T-helper 2 cell treated with Interferon-gamma antibody and Interleukin-4, amounts not matched to agents 5 μg/mL and 100 μg/mL, for 36 hours (primary cell): ENCODE measurements around the gene NAA38.
"Not testable (repeated sequence)": the region's sequence is repeated elsewhere in the genome, so short reads cannot be mapped to it uniquely, and the experiment has no call there.

Source experiments
- DNase-seq: peaks from one replicate; pipeline ENCODE4 v3.0.0; 2021; ENCODE audit warnings: low spot score
- H3K27ac Mint-ChIP-seq: one replicate; pipeline ENCODE4 v1.8.0; 2021; ENCODE audit warnings: mild to moderate bottlenecking, mixed read lengths
- H3K27me3 Mint-ChIP-seq: one replicate; pipeline ENCODE4 v1.8.0; 2021; ENCODE audit warnings: low read depth, mixed read lengths
- H3K36me3 Mint-ChIP-seq: one replicate; pipeline ENCODE4 v1.8.0; 2021; ENCODE audit warnings: low read depth, mixed read lengths
- H3K4me1 Mint-ChIP-seq: one replicate; pipeline ENCODE4 v1.8.0; 2021; ENCODE audit warnings: low read depth, mixed read lengths
- H3K4me3 Mint-ChIP-seq: one replicate; pipeline ENCODE4 v1.8.0; 2022; ENCODE audit warnings: mild to moderate bottlenecking, moderate library complexity, mixed read lengths
- H3K9me3 Mint-ChIP-seq: one replicate; pipeline ENCODE4 v1.8.0; 2021; ENCODE audit warnings: mixed read lengths

NAA38 gene

DNA sequence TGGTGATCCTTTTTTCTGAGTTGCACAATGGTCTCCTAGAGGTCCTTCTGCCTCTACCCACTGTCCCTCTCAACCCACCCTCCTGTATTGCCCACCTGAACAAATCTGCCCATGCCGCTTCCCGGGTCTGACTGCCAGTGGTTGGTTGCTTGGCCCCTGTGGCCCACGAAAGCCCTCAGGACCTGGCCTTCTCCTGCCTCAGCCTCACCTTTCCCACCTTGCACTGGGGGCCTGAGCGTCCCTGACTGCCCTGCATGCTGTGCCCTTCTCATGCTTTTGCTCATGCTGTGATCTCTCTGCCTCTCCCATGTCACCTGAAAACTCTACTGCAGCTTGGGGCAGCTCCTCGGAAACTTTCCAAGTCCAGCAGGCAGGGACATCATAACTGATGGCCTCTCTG is 37.1 kb downstream of the NAA38 start:
- Mint-ChIP-seq H3K36me3 (no peaks in the 10 kb centered on the region), H3K9me3 (no peaks in the 10 kb centered on the region), H3K27ac (no peak overlapping the region), H3K4me1 (peaks cover 2% of the 10 kb centered on the region), H3K4me3 (no peak overlapping the region), H3K27me3 (peaks cover 7% of the 10 kb centered on the region)
- no peak for DNase-seq

GRCh38 chr17:7818746-7819645 is 38.4 kb downstream of the NAA38 start:
- H3K36me3 Mint-ChIP-seq = no peaks in the 10 kb centered on the region
- no peaks in the 10 kb centered on the region for H3K4me1 Mint-ChIP-seq
- H3K9me3 Mint-ChIP-seq = no peaks in the 10 kb centered on the region
- peaks cover 1% of the 10 kb centered on the region for H3K27me3 Mint-ChIP-seq
- H3K4me3 Mint-ChIP-seq = no peak overlapping the region
- no peak for DNase-seq
- H3K27ac Mint-ChIP-seq = no peak overlapping the region

GRCh38 chr17:7818026-7818425 is 39.3 kb downstream of the NAA38 start:
- Mint-ChIP-seq H3K4me1 (no peaks in the 10 kb centered on the region), H3K27ac (no peak overlapping the region), H3K36me3 (no peaks in the 10 kb centered on the region), H3K9me3 (no peaks in the 10 kb centered on the region), H3K27me3 (no peaks in the 10 kb centered on the region), H3K4me3 (no peak overlapping the region)
- no peak for DNase-seq

DNA sequence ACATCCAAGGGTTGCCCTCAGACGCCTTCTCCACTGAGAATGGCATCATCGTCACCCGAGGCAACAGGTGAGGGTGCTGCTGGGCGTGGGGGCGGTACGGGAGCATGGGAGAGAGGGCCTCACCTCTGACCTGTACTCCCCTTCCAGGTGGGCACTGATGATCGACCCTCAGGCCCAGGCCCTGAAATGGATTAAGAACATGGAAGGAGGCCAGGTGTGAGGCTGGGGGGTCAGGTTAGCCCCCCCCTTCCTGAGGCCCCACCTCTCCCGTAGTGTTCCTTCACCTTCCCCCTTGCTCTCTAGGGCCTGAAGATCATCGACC is 39.8 kb downstream of the NAA38 start:
- no peak overlapping the region for H3K4me3 Mint-ChIP-seq
- no peak for DNase-seq
- no peaks in the 10 kb centered on the region for H3K4me1 Mint-ChIP-seq

DNA sequence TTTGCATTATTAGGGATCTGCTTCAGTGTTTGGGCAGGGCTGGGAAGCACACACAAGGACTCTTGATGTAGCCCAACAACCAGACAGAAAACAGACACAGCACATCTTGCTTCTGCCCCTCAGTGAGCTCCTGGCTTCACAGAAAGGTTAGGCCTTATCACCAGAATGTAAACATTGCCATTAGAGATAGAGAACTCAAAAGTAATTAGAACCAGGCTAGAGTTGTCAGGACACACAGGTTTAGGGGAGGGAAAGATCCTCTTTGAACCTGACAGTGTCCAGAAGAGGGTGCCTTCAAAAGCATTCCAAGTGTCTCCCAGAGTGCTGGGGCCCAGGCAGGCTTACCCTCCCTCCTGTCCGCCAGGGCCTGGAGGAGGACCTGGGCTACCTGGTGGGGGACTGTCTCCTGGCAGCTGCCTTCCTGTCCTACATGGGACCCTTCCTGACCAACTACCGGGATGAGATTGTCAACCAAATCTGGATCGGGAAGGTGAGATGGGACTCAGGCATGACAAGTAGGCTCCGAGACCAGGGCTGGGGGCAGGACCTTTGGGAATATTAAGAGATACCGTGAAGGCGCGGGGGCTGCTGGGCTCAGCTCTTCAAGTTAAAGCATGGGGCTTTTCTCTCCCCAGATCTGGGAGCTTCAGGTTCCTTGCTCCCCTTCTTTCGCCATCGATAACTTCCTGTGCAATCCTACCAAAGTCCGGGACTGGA is 40.3 kb downstream of the NAA38 start:
- Mint-ChIP-seq H3K36me3 (no peaks in the 10 kb centered on the region), H3K27me3 (no peaks in the 10 kb centered on the region), H3K4me3 (no peak overlapping the region), H3K9me3 (no peaks in the 10 kb centered on the region), H3K27ac (no peak overlapping the region), H3K4me1 (no peaks in the 10 kb centered on the region)
- no peak for DNase-seq

More for the DNA sequence above, 39.8 kb downstream of the NAA38 start:
- H3K36me3 Mint-ChIP-seq = no peaks in the 10 kb centered on the region
- H3K27ac Mint-ChIP-seq = no peak overlapping the region
- H3K27me3 Mint-ChIP-seq = no peaks in the 10 kb centered on the region
- H3K9me3 Mint-ChIP-seq = no peaks in the 10 kb centered on the region

DNA sequence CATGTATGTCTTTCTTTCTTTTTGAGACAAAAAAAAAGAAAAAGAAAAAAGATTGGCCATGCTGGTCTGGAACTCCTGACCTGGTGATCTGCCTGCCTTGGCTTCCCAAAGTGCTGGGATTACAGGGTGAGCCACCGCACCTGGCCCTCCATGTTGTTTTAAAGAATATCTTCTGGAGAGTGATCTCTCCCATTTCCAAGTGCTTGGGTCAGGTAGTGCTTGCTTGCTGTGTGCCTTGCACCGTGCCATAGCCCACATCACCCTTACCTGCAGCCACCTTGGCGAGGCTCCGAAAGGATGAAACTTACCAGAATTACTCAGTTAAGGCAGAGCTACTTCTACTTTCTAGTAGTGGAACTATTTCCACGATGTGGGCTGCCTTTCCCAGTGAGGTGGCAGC is 42.4 kb downstream of the NAA38 start:
- no peaks in the 10 kb centered on the region for H3K9me3 Mint-ChIP-seq

GRCh38 chr17:7811251-7811650 is 46.1 kb downstream of the NAA38 start:
- no peaks in the 10 kb centered on the region for H3K4me1 Mint-ChIP-seq
- H3K27me3 Mint-ChIP-seq = no peaks in the 10 kb centered on the region
- H3K27ac Mint-ChIP-seq = no peak overlapping the region
- H3K36me3 Mint-ChIP-seq = no peaks in the 10 kb centered on the region
- no peak overlapping the region for H3K4me3 Mint-ChIP-seq
- no peaks in the 10 kb centered on the region for H3K9me3 Mint-ChIP-seq
- no peak for DNase-seq

More for the DNA sequence above, 42.4 kb downstream of the NAA38 start:
- no peak for DNase-seq
- no peak overlapping the region for H3K27ac Mint-ChIP-seq
- no peaks in the 10 kb centered on the region for H3K27me3 Mint-ChIP-seq
- no peak overlapping the region for H3K4me3 Mint-ChIP-seq
- no peaks in the 10 kb centered on the region for H3K4me1 Mint-ChIP-seq
- H3K36me3 Mint-ChIP-seq = no peaks in the 10 kb centered on the region

DNA sequence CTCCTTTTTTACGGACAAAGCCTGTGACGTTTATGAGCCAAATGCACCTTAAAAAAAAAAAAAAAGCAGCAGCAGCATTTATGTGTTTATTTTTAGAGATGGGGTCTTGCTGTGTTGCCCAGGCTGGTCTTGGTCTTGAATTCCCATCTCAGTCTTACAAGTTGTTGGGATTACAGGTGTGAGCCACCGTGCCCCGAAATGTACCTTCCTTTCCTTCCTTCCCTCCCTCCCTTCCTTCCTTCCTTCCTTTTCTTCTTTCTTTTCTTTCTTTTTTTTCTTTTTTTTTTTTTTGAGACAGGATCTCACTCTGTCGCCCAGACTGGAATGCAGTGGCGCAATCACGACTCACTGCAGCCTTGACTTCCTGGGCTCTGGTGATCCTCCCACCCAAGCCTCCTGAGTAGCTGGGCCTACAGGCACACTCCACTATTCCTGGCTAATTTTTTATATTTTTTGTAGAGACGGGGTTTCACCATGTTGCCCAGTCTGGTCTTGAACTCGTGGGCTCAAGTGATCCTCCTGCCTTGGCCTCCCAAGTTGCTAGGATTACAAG is 47.5 kb downstream of the NAA38 start:
- H3K4me1 Mint-ChIP-seq, H3K9me3 Mint-ChIP-seq, DNase-seq, H3K4me3 Mint-ChIP-seq, H3K27ac Mint-ChIP-seq, H3K27me3 Mint-ChIP-seq, H3K36me3 Mint-ChIP-seq: not testable (repeated sequence)

GRCh38 chr17:7809086-7809790 is 48.1 kb downstream of the NAA38 start:
- H3K4me1 Mint-ChIP-seq = no peaks in the 10 kb centered on the region
- DNase-seq = no peak
- H3K4me3 Mint-ChIP-seq = no peak overlapping the region
- H3K27me3 Mint-ChIP-seq = no peaks in the 10 kb centered on the region
- H3K27ac Mint-ChIP-seq = no peak overlapping the region
- H3K36me3 Mint-ChIP-seq = no peaks in the 10 kb centered on the region
- H3K9me3 Mint-ChIP-seq = no peaks in the 10 kb centered on the region

DNA sequence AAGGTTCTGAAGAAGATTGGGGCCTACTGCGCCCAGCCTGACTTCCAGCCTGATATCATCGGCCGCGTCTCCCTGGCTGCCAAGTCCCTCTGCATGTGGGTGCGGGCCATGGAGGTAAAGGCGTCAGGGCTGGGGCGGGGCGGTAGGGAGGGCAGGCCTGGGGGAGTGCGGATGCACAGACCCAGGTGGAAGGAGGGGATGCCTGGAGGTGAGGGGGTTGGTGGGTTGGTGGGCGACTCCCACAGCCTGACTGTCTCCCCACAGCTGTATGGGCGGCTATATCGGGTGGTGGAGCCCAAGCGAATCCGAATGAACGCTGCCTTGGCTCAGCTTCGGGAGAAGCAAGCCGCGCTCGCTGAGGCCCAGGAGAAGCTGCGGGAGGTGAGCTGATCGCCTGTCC is 50.2 kb downstream of the NAA38 start:
- DNase-seq = no peak
- Mint-ChIP-seq H3K27ac (no peak overlapping the region), H3K4me3 (no peak overlapping the region), H3K4me1 (no peaks in the 10 kb centered on the region), H3K36me3 (no peaks in the 10 kb centered on the region), H3K27me3 (no peaks in the 10 kb centered on the region), H3K9me3 (no peaks in the 10 kb centered on the region)
